Measurements from ENCODE around the gene CYB5R3.

DNA sequence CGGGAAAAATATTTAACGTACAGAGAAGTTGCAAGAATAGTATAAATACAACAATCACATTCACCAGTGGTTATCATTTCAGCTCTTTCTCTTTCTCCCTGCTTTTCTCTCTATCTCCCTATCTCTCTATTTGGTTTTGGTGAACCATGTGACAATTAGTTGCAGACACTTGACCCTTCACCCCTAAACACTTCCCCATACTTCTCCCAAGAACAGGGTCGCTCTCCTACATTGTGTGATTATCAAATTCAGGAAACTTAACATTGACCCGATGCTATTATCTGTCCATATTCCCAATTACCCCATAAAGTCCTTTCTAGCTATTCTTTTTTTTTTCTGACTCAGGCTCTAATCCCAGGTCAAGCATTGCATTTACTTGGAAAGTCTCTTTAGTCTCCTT lies 4.8 kb upstream of the CYB5R3 start:
- no peak for TF ChIP-seq CEBPB (IDR thresholded peaks at IDR 0.05)
- TF ChIP-seq EP300 (IDR thresholded peaks at IDR 0.05; ENCODE audit: borderline replicate concordance), result no peak
- TF ChIP-seq, protein P1, sequence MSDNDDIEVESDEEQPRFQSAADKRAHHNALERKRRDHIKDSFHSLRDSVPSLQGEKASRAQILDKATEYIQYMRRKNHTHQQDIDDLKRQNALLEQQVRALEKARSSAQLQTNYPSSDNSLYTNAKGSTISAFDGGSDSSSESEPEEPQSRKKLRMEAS (IDR thresholded peaks at IDR 0.05), result no peak
- no peak for TF ChIP-seq EGR1 (IDR thresholded peaks at IDR 0.05)

Data from Ishikawa (cell line).